Measurements from ENCODE around the gene ABCA4.

The ABCA4 gene

GRCh38 chr1:94079080-94079940 lies 41.6 kb downstream of the ABCA4 start:
- DNase-seq = no peak

GRCh38 chr1:94072840-94073522 lies 48.0 kb downstream of the ABCA4 start:
- no peak for DNase-seq

GRCh38 chr1:94071976-94072375 lies 49.0 kb downstream of the ABCA4 start:
- DNase-seq = no peak

GRCh38 chr1:94071391-94071790 lies 49.6 kb downstream of the ABCA4 start:
- DNase-seq = no peak

GRCh38 chr1:94070865-94071264 lies 50.1 kb downstream of the ABCA4 start:
- no peak for DNase-seq

- DNase-seq = no peak
Observed at GRCh38 chr1:94069919-94070285, 51.0 kb downstream of the ABCA4 start.

GRCh38 chr1:94068999-94069918 lies 51.7 kb downstream of the ABCA4 start:
- no peak for DNase-seq

- no peak for DNase-seq
Observed at GRCh38 chr1:94068096-94068998, 52.6 kb downstream of the ABCA4 start.

GRCh38 chr1:94067196-94067595 lies 53.8 kb downstream of the ABCA4 start:
- no peak for DNase-seq

- DNase-seq = no peak
Observed at GRCh38 chr1:94063379-94063778, 57.6 kb downstream of the ABCA4 start.

GRCh38 chr1:94061513-94062443 lies 59.2 kb downstream of the ABCA4 start:
- no peak for DNase-seq

- no peak for DNase-seq
Observed at GRCh38 chr1:94060720-94061119, 60.2 kb downstream of the ABCA4 start.

- DNase-seq = no peak
Observed at GRCh38 chr1:94058766-94059165, 62.2 kb downstream of the ABCA4 start.

GRCh38 chr1:94056996-94057395 lies 64.0 kb downstream of the ABCA4 start:
- DNase-seq = no peak

- DNase-seq = no peak
Observed at GRCh38 chr1:94056171-94056570, 64.8 kb downstream of the ABCA4 start.

GRCh38 chr1:94055459-94056122 lies 65.4 kb downstream of the ABCA4 start:
- DNase-seq = no peak

GRCh38 chr1:94050675-94051074 lies 70.3 kb downstream of the ABCA4 start:
- no peak for DNase-seq

- no peak for DNase-seq
Observed at GRCh38 chr1:94050254-94050653, 70.7 kb downstream of the ABCA4 start.

- no peak for DNase-seq
Observed at GRCh38 chr1:94049791-94050190, 71.2 kb downstream of the ABCA4 start.

GRCh38 chr1:94048413-94049164 lies 72.4 kb downstream of the ABCA4 start:
- DNase-seq = no peak
